ENCODE measurements around the gene VEGFC.

- TF ChIP-seq CTCF (IDR thresholded peaks at IDR 0.05; ENCODE audit: low read length) (no peak), EZH2 (IDR thresholded peaks at IDR 0.05; ENCODE audit: borderline replicate concordance, low read length) (no peak)
These were observed 3.8 kb downstream of the VEGFC start for GRCh38 chr4:176788971-176789370.

All from OCI-LY1 (cell line).